T-helper 9 cell (primary cell): ENCODE data around the gene BARHL2.

Experiments
- DNase-seq: peaks from one replicate; pipeline ENCODE4 v3.0.0-alpha.2; 2020

The BARHL2 gene

GRCh38 chr1:90710579-90711536 lies 6.2 kb downstream of the BARHL2 start:
- no peak for DNase-seq

GRCh38 chr1:90709535-90709934 lies 7.6 kb downstream of the BARHL2 start:
- no peak for DNase-seq

- no peak for DNase-seq
These were observed 8.3 kb downstream of the BARHL2 start for GRCh38 chr1:90708826-90709225.

GRCh38 chr1:90708236-90708786 lies 8.8 kb downstream of the BARHL2 start:
- DNase-seq, result no peak

- no peak for DNase-seq
These were observed 9.8 kb downstream of the BARHL2 start for GRCh38 chr1:90707363-90707710.

- no peak for DNase-seq
These were observed 10.4 kb downstream of the BARHL2 start for GRCh38 chr1:90706437-90707362.

- no peak for DNase-seq
These were observed 11.1 kb downstream of the BARHL2 start for GRCh38 chr1:90705956-90706355.

- no peak for DNase-seq
These were observed 12.3 kb downstream of the BARHL2 start for GRCh38 chr1:90704817-90705216.

- no peak for DNase-seq
These were observed 22.3 kb downstream of the BARHL2 start for GRCh38 chr1:90694846-90695245.

GRCh38 chr1:90687747-90688146 lies 29.4 kb downstream of the BARHL2 start:
- no peak for DNase-seq

- no peak for DNase-seq
These were observed 41.8 kb downstream of the BARHL2 start for GRCh38 chr1:90675161-90675847.

GRCh38 chr1:90671741-90672140 lies 45.4 kb downstream of the BARHL2 start:
- no peak for DNase-seq

- DNase-seq, result no peak
These were observed 45.9 kb downstream of the BARHL2 start for GRCh38 chr1:90671251-90671650.
